ENCODE measurements around the gene FMNL1. TPM values are rescaled to one million over a fixed set of nuclear protein-coding genes. Genes with fewer than 3 reads are reported as not detected.

The FMNL1 gene
- polyA plus RNA-seq, 1 donor (not counting 4 experiments of a cell fraction or from before 2014, with no cell fraction given) = 0.46 TPM

DNA sequence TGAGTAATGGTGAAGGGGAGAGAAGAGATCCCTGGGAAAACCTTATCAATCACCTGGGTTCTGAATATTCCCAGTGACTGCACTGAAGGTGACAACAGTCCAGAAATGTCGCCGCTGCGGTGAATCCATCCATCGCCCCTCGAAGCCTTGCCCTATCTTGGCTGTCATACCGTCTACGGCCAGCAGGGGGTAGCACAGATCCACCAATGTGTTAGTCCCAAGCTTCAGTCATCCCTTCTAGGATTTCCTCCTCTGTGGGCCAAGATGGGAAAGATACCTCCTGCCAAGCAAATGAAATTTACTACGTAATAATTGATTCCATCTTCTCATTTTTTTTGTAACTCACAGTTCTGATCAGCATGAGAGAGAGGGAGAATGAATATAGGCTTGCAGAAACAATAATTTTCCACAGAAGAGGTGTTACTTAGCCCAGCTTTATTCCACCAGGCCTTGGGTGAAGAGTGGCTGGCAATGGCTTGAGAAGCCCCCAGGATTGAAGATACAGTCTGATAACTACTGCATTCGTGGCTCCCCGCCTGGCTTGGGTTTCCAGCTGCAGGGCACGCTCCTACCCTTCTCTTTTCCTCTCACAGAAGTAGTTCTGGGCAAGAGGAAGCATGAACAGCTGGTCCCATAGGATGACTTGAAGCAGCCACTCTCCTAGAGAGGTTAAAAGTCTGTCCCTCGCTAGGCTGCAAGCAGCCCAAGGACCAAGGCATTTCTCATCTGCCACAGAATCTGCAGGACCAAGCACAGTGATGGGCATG is 2.6 kb upstream of the FMNL1 start:
- H3K9me3 ChIP-seq (ENCODE audit: control insufficient read depth, low read depth, low read length) = no peaks in the 10 kb centered on the region
- no peaks in the 10 kb centered on the region for H3K79me2 ChIP-seq (ENCODE audit: control insufficient read depth, insufficient read depth, low read length)
- H3K4me2 ChIP-seq (ENCODE audit: control insufficient read depth, extremely low read depth, insufficient read depth, low read depth, low read length) = peak overlapping the region; percentile 78
- dilution Hi-C loops (cut with MboI; ENCODE audit: extremely low pct_ligation_motif_present, low sequenced_read_pairs) = no loop called here
- H3K9ac ChIP-seq (ENCODE audit: control insufficient read depth, extremely low read depth, insufficient read depth, low read length) = no peak overlapping the region
- no peak for TF ChIP-seq EZH2 (IDR thresholded peaks at IDR 0.05; ENCODE audit: low read length)
- TF ChIP-seq, protein P1, sequence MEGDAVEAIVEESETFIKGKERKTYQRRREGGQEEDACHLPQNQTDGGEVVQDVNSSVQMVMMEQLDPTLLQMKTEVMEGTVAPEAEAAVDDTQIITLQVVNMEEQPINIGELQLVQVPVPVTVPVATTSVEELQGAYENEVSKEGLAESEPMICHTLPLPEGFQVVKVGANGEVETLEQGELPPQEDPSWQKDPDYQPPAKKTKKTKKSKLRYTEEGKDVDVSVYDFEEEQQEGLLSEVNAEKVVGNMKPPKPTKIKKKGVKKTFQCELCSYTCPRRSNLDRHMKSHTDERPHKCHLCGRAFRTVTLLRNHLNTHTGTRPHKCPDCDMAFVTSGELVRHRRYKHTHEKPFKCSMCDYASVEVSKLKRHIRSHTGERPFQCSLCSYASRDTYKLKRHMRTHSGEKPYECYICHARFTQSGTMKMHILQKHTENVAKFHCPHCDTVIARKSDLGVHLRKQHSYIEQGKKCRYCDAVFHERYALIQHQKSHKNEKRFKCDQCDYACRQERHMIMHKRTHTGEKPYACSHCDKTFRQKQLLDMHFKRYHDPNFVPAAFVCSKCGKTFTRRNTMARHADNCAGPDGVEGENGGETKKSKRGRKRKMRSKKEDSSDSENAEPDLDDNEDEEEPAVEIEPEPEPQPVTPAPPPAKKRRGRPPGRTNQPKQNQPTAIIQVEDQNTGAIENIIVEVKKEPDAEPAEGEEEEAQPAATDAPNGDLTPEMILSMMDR (optimal IDR thresholded peaks at IDR 0.05 in 1 of 3, IDR thresholded peaks at IDR 0.05 in 1 of 3, conservative IDR thresholded peaks at IDR 0.05 in 1 of 3; ENCODE audit: extremely low read depth in 1 of 3, insufficient read depth in 2 of 3, low read length in 3 of 3) = peak; percentile 82 to 100 (median 97)
- DNase-seq (ENCODE audit: low read depth, low spot score) = no peak
- H3K4me3 ChIP-seq (ENCODE audit: control insufficient read depth in 2 of 3, extremely low read depth in 1 of 3, insufficient read depth in 2 of 3, low read depth in 1 of 3, low read length in 3 of 3) = no peak overlapping the region
- H4K20me1 ChIP-seq (ENCODE audit: control insufficient read depth, extremely low read depth, insufficient read depth, low read length) = no peaks in the 10 kb centered on the region
- H3K36me3 ChIP-seq (ENCODE audit: control insufficient read depth in 2 of 2, extremely low read depth in 1 of 2, insufficient read depth in 2 of 2, low read length in 2 of 2) = no peaks in the 10 kb centered on the region
- peaks cover 27% of the 10 kb centered on the region for H3K27me3 ChIP-seq (ENCODE audit: control insufficient read depth, extremely low read depth, insufficient read depth, low read length)
- H2AFZ ChIP-seq (ENCODE audit: control insufficient read depth, low read length) = peak overlapping the region; percentile 30
- H3K27ac ChIP-seq (ENCODE audit: control insufficient read depth, insufficient read depth, low read length) = no peak overlapping the region
- H3K4me1 ChIP-seq (ENCODE audit: control insufficient read depth, extremely low read depth, insufficient read depth, low read length) = no peaks in the 10 kb centered on the region
- peak; percentile 61 for FAIRE-seq
- no peaks in the 10 kb centered on the region for H3K9me1 ChIP-seq (ENCODE audit: control insufficient read depth, extremely low read depth, insufficient read depth, low read length)

DNA sequence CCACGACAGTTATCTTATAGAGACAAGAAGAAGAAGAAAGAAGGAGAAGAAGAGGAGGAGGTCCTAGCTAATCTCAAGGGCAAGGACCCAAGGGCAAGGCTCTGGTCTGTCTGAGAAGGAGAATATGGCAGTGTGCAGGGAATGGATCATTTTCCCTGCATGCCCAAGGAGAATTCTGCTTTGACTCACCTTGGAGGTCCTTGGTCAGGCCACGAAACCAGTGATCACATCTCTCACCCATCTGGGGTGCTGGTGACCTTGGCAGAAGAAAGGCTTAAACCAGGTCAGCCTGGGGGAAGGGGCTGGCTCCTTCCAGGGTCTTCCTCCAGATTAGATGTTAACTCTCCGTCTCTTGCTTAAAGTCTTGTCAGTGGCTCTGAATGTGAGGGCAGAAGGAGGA is 1.6 kb upstream of the FMNL1 start:
- Histone ChIP-seq H3K9ac (ENCODE audit: control insufficient read depth, extremely low read depth, insufficient read depth, low read length) (no peak overlapping the region), H3K4me3 (ENCODE audit: control insufficient read depth in 2 of 3, extremely low read depth in 1 of 3, insufficient read depth in 2 of 3, low read depth in 1 of 3, low read length in 3 of 3) (no peak overlapping the region)

More for the DNA sequence above, 1.6 kb upstream of the FMNL1 start:
- H3K4me1 ChIP-seq (ENCODE audit: control insufficient read depth, extremely low read depth, insufficient read depth, low read length) = peaks cover 2% of the 10 kb centered on the region
- H3K27me3 ChIP-seq (ENCODE audit: control insufficient read depth, extremely low read depth, insufficient read depth, low read length) = peaks cover 27% of the 10 kb centered on the region
- H4K20me1 ChIP-seq (ENCODE audit: control insufficient read depth, extremely low read depth, insufficient read depth, low read length) = no peaks in the 10 kb centered on the region
- no peaks in the 10 kb centered on the region for H3K9me1 ChIP-seq (ENCODE audit: control insufficient read depth, extremely low read depth, insufficient read depth, low read length)
- FAIRE-seq = no peak
- no peak overlapping the region for H3K4me2 ChIP-seq (ENCODE audit: control insufficient read depth, extremely low read depth, insufficient read depth, low read depth, low read length)
- H3K79me2 ChIP-seq (ENCODE audit: control insufficient read depth, insufficient read depth, low read length) = no peaks in the 10 kb centered on the region
- no peak overlapping the region for H3K27ac ChIP-seq (ENCODE audit: control insufficient read depth, insufficient read depth, low read length)
- no peak overlapping the region for H2AFZ ChIP-seq (ENCODE audit: control insufficient read depth, low read length)
- no peaks in the 10 kb centered on the region for H3K36me3 ChIP-seq (ENCODE audit: control insufficient read depth in 2 of 2, extremely low read depth in 1 of 2, insufficient read depth in 2 of 2, low read length in 2 of 2)
- dilution Hi-C loops (cut with MboI; ENCODE audit: extremely low pct_ligation_motif_present, low sequenced_read_pairs) = no loop called here
- TF ChIP-seq EZH2 (IDR thresholded peaks at IDR 0.05; ENCODE audit: low read length) = no peak
- TF ChIP-seq, protein P1 (optimal IDR thresholded peaks at IDR 0.05 in 1 of 3, IDR thresholded peaks at IDR 0.05 in 1 of 3, conservative IDR thresholded peaks at IDR 0.05 in 1 of 3; ENCODE audit: extremely low read depth in 1 of 3, insufficient read depth in 2 of 3, low read length in 3 of 3) = no peak
- no peaks in the 10 kb centered on the region for H3K9me3 ChIP-seq (ENCODE audit: control insufficient read depth, low read depth, low read length)
- no peak for DNase-seq (ENCODE audit: low read depth, low spot score)
